H1 (cell line): ENCODE measurements around the gene MAPK1. TPM values are rescaled to one million over a fixed set of nuclear protein-coding genes. Genes with fewer than 3 reads are reported as not detected.

Experiments used
- CTCF ChIA-PET: fragments of 300-600 bp; sonication (Branson Sonifier 250); formaldehyde crosslinking; loops from one replicate; lab custom pipeline; 2021; ENCODE audit not compliant: partially characterized antibody; lab: Charles Lee
- POLR2A ChIA-PET: fragments of 300-600 bp; sonication (Branson Sonifier 250); formaldehyde crosslinking; loops from one replicate; lab custom pipeline; 2021; ENCODE audit warnings: inconsistent platforms; ENCODE audit not compliant: partially characterized antibody; lab: Charles Lee
- DNase-seq, 2 experiments: peaks; one replicate each; pipeline versions ENCODE4 v3.0.0 to v3.0.0-alpha.2; 2010 to 2022; ENCODE audit warnings: low spot score in 2 of 2, low read depth in 1 of 2, mixed read lengths in 1 of 2
- FAIRE-seq: peaks from 2 replicates; lab custom pipeline; 2011; peaks lifted over from hg19 to GRCh38; lab: Jason Lieb, UNC
- H2AFZ ChIP-seq: 2 replicates; pipeline ENCODE4 v1.8.1; 2012; ENCODE audit warnings: low read length, inconsistent platforms
- H2AK5ac ChIP-seq: 2 replicates; pipeline ENCODE4 v1.6.1; 2013; ENCODE audit warnings: low read depth, low read length
- H2BK120ac ChIP-seq: replicated peaks from 2 replicates; pipeline ENCODE3; 2013; ENCODE audit warnings: low read depth, low read length, inconsistent platforms
- H2BK12ac ChIP-seq: 2 replicates; pipeline ENCODE4 v1.6.1; 2013; ENCODE audit warnings: low read depth, low read length
- H2BK15ac ChIP-seq: 2 replicates; pipeline ENCODE4 v1.6.1; 2013; ENCODE audit warnings: low read length
- H2BK20ac ChIP-seq: 2 replicates; pipeline ENCODE4 v1.6.1; 2013; ENCODE audit warnings: low read length
- H2BK5ac ChIP-seq: 2 replicates; pipeline ENCODE4 v1.6.1; 2013; ENCODE audit warnings: low read depth, low read length
- H3K14ac ChIP-seq: 2 replicates; pipeline ENCODE4 v1.6.1; 2013; ENCODE audit warnings: inconsistent platforms; ENCODE audit not compliant: insufficient read length
- H3K18ac ChIP-seq: 2 replicates; pipeline ENCODE4 v1.6.1; 2013; ENCODE audit warnings: low read length; ENCODE audit errors: extremely low read depth
- H3K23ac ChIP-seq: 2 replicates; pipeline ENCODE4 v1.6.1; 2013; ENCODE audit warnings: inconsistent platforms; ENCODE audit not compliant: insufficient read length
- H3K23me2 ChIP-seq: 2 replicates; pipeline ENCODE4 v1.6.1; 2013; ENCODE audit warnings: low read depth, low read length
- H3K27ac ChIP-seq: 2 replicates; pipeline ENCODE4 v1.6.1; 2011; ENCODE audit warnings: low read depth, low read length, inconsistent platforms
- H3K27me3 ChIP-seq, 4 experiments: replicated peaks in 1 of 4; 1 replicate in 1 of 4; 2 replicates in 3 of 4; pipeline versions ENCODE4 v1.6.1 to v1.8.1; 2011 to 2013; ENCODE audit warnings: low read length in 3 of 4, mild to moderate bottlenecking in 3 of 4, inconsistent platforms in 2 of 4, mixed read lengths in 2 of 4, moderate library complexity in 1 of 4; ENCODE audit not compliant: control insufficient read depth in 3 of 4, insufficient read depth in 3 of 4; ENCODE audit errors: extremely low read depth in 1 of 4
- H3K36me3 ChIP-seq, 4 experiments: 2 replicates each; pipeline versions ENCODE4 v1.6.1 to v1.8.1; 2011 to 2013; ENCODE audit warnings: mild to moderate bottlenecking in 4 of 4, low read length in 3 of 4, moderate library complexity in 2 of 4, control low read depth in 1 of 4, inconsistent platforms in 1 of 4; ENCODE audit not compliant: insufficient read depth in 4 of 4, control insufficient read depth in 2 of 4
- H3K4ac ChIP-seq: replicated peaks from 2 replicates; pipeline ENCODE3; 2013; ENCODE audit warnings: low read length, low read depth, mixed read lengths, inconsistent platforms; ENCODE audit not compliant: insufficient read length
- H3K4me1 ChIP-seq, 4 experiments: replicated peaks in 1 of 4; 1 replicate in 1 of 4; 2 replicates in 3 of 4; pipeline versions ENCODE4 v1.6.1 to v1.8.1; 2011 to 2013; ENCODE audit warnings: low read length in 3 of 4, inconsistent platforms in 2 of 4, mixed read lengths in 1 of 4; ENCODE audit not compliant: insufficient read depth in 4 of 4, control insufficient read depth in 3 of 4
- H3K4me2 ChIP-seq, 2 experiments: 2 replicates each; pipeline versions ENCODE4 v1.6.1 to v1.8.1; 2011 to 2013; ENCODE audit warnings: low read depth in 2 of 2, low read length in 2 of 2, control low read depth in 1 of 2, inconsistent platforms in 1 of 2, mild to moderate bottlenecking in 1 of 2; ENCODE audit not compliant: insufficient read depth in 1 of 2
- H3K4me3 ChIP-seq, 4 experiments: fragments of 200-600, 300-600 bp in 1 of 4; sonication (generic), shearing (Covaris generic), sonication (Bioruptor Twin) in 1 of 4; 2 replicates each; pipeline versions ENCODE4 v1.5.1 to v1.8.1; 2011 to 2016; ENCODE audit warnings: low read length in 4 of 4, low read depth in 3 of 4, control low read depth in 2 of 4, inconsistent platforms in 2 of 4, mild to moderate bottlenecking in 2 of 4, mixed read lengths in 1 of 4, moderate library complexity in 1 of 4; ENCODE audit not compliant: insufficient read depth in 2 of 4; ENCODE audit errors: extremely low read depth in 1 of 4
- H3K56ac ChIP-seq: replicated peaks from 2 replicates; pipeline ENCODE3; 2013; ENCODE audit warnings: low read depth, mild to moderate bottlenecking, mixed read lengths, low read length, inconsistent platforms; ENCODE audit not compliant: insufficient read length
- H3K79me1 ChIP-seq: 2 replicates; pipeline ENCODE4 v1.6.1; 2013; ENCODE audit warnings: low read depth, low read length, control low read depth
- H3K79me2 ChIP-seq, 2 experiments: 2 replicates each; pipeline versions ENCODE4 v1.6.1 to v1.8.1; 2012 to 2013; ENCODE audit warnings: low read length in 2 of 2, mild to moderate bottlenecking in 2 of 2, inconsistent platforms in 1 of 2; ENCODE audit not compliant: insufficient read depth in 2 of 2, control insufficient read depth in 1 of 2
- H3K9ac ChIP-seq, 4 experiments: replicated peaks in 1 of 4; 1 replicate in 1 of 4; 2 replicates in 3 of 4; pipeline versions ENCODE4 v1.6.1 to v1.8.1; 2011 to 2013; ENCODE audit warnings: low read depth in 3 of 4, low read length in 3 of 4, control low read depth in 2 of 4, mild to moderate bottlenecking in 2 of 4, moderate library complexity in 2 of 4, inconsistent platforms in 1 of 4; ENCODE audit errors: extremely low read depth in 1 of 4
- H3K9me3 ChIP-seq, 2 experiments: 2 replicates each; pipeline versions ENCODE4 v1.6.1 to v1.8.1; 2012 to 2013; ENCODE audit warnings: mild to moderate bottlenecking in 2 of 2, moderate library complexity in 2 of 2, control low read depth in 1 of 2, inconsistent platforms in 1 of 2, low read depth in 1 of 2, low read length in 1 of 2, mixed read lengths in 1 of 2; ENCODE audit not compliant: insufficient read depth in 2 of 2
- H4K20me1 ChIP-seq, 2 experiments: replicated peaks in 1 of 2; 2 replicates each; pipeline versions ENCODE3 to v1.8.1; 2011 to 2013; ENCODE audit warnings: inconsistent platforms in 2 of 2, low read length in 2 of 2, mild to moderate bottlenecking in 1 of 2; ENCODE audit not compliant: insufficient read depth in 2 of 2, control insufficient read depth in 1 of 2
- H4K5ac ChIP-seq: 2 replicates; pipeline ENCODE4 v1.6.1; 2013; ENCODE audit warnings: low read length, low read depth, mixed read lengths, inconsistent platforms; ENCODE audit not compliant: insufficient read length
- H4K8ac ChIP-seq: 2 replicates; pipeline ENCODE4 v1.8.0; 2013; ENCODE audit warnings: mild to moderate bottlenecking, moderate library complexity, low read length, inconsistent platforms; ENCODE audit not compliant: insufficient read depth; ENCODE audit errors: extremely low read depth
- H4K91ac ChIP-seq: replicated peaks from 2 replicates; pipeline ENCODE3; 2013; ENCODE audit warnings: low read length, mixed read lengths, inconsistent platforms; ENCODE audit not compliant: insufficient read length
- BCL11A ChIP-seq, 2 experiments: IDR thresholded peaks; one replicate each; pipeline ENCODE4 v1.6.1; 2011; ENCODE audit warnings: low read depth in 2 of 2, low read length in 2 of 2, mild to moderate bottlenecking in 2 of 2
- CHD1 ChIP-seq: IDR thresholded peaks from 2 replicates; pipeline ENCODE4 v1.6.1; 2012; ENCODE audit warnings: low read depth, low read length, improper control_type of control experiment
- EZH2 ChIP-seq: fragments of 200-600 bp; sonication (generic); IDR thresholded peaks from 2 replicates; pipeline ENCODE4 v1.7.1; 2012; ENCODE audit warnings: low read depth, mild to moderate bottlenecking, moderate library complexity, low read length, inconsistent platforms; ENCODE audit not compliant: severe bottlenecking
- JUN ChIP-seq: IDR thresholded peaks from 2 replicates; pipeline ENCODE4 v1.6.1; 2011; ENCODE audit warnings: low read depth, mild to moderate bottlenecking, improper control_type of control experiment, low read length
- NANOG ChIP-seq: IDR thresholded peaks from 2 replicates; pipeline ENCODE4 v1.6.1; 2011; ENCODE audit warnings: low read length, low read depth, mild to moderate bottlenecking, inconsistent platforms; ENCODE audit not compliant: insufficient read depth, poor library complexity, severe bottlenecking
- NRF1 ChIP-seq: IDR thresholded peaks from 2 replicates; pipeline ENCODE4 v1.6.1; 2011; ENCODE audit warnings: mild to moderate bottlenecking, low read depth, low read length, improper control_type of control experiment
- POLR2A ChIP-seq, 2 experiments: IDR thresholded peaks; 1 replicate in 1 of 2; 2 replicates in 1 of 2; pipeline ENCODE4 v1.6.1; 2011; ENCODE audit warnings: low read depth in 2 of 2, low read length in 2 of 2, mild to moderate bottlenecking in 2 of 2; ENCODE audit errors: control extremely low read depth in 1 of 2
- POLR2AphosphoS5 ChIP-seq: IDR thresholded peaks from 2 replicates; pipeline ENCODE4 v1.6.1; 2011; ENCODE audit warnings: low read depth, low read length
- RAD21 ChIP-seq, 2 experiments: IDR thresholded peaks in 1 of 2; conservative IDR thresholded peaks in 1 of 2; 2 replicates each; pipeline ENCODE4 v1.6.1; 2011; ENCODE audit warnings: low read depth in 2 of 2, low read length in 2 of 2, improper control_type of control experiment in 1 of 2, inconsistent platforms in 1 of 2, mild to moderate bottlenecking in 1 of 2, moderate library complexity in 1 of 2
- SP2 ChIP-seq: IDR thresholded peaks from 2 replicates; pipeline ENCODE4 v1.6.1; 2012; ENCODE audit warnings: mild to moderate bottlenecking, low read length, inconsistent platforms
- TBP ChIP-seq: IDR thresholded peaks from 2 replicates; pipeline ENCODE4 v1.6.1; 2011; ENCODE audit warnings: low read depth, low read length, improper control_type of control experiment
- polyA plus RNA-seq, 7 experiments: library from polyadenylated mRNA; depleted of rRNA in 3 of 7; stranded (reverse) in 5 of 7; unstranded in 2 of 7; fragments of >200 nt in 5 of 7; fragments of 200-250 nt in 2 of 7; gene quantifications; 1 replicate in 5 of 7; 2 replicates in 1 of 7; 4 replicates in 1 of 7; pipeline versions ENCODE4 v1.2.1 to v1.2.3, GENCODE V29; 2011 to 2013; ENCODE audit warnings: missing spikeins in 2 of 7, mixed read lengths in 2 of 7
- total RNA-seq: library from RNA; stranded (reverse); fragmentation: NEBNext Ultra II Directional; extraction: Animal tissue kit (Norgen Biotek cat#: 25700); gene quantifications from 2 replicates; pipeline ENCODE4 v1.2.1, GENCODE V29; 2021

Gene MAPK1
- total and polyA plus RNA-seq, 2 of the 8 experiments (the other 6 are each of a cell fraction or from before 2014, with no cell fraction given): 28.1 to 101 TPM

- Histone ChIP-seq H3K79me1 (no peaks in the 10 kb centered on the region), H2BK15ac (no peak overlapping the region), H3K36me3 (no peaks in the 10 kb centered on the region), H3K79me2 (no peaks in the 10 kb centered on the region), H4K91ac (no peak overlapping the region), H3K23me2 (no peaks in the 10 kb centered on the region), H3K23ac (no peak overlapping the region), H3K14ac (no peak overlapping the region), H2BK5ac (no peak overlapping the region), H4K5ac (no peak overlapping the region), H3K56ac (no peak overlapping the region), H2AK5ac (no peak overlapping the region), H2BK120ac (no peak overlapping the region), H4K8ac (no peak overlapping the region), H3K27me3 (no peaks in the 10 kb centered on the region), H3K4me1 (no peaks in the 10 kb centered on the region), H3K4me3 (no peak overlapping the region), H2BK12ac (no peak overlapping the region), H3K4me2 (no peak overlapping the region), H3K4ac (no peak overlapping the region), H4K20me1 (no peaks in the 10 kb centered on the region), H3K9ac (no peak overlapping the region), H3K27ac (no peak overlapping the region), H3K18ac (no peak overlapping the region), H3K9me3 (peaks cover 0 to 3% of the 10 kb centered on the region in 2 experiments; a peak in 1 of 4 replicates), H2AFZ (no peak overlapping the region), H2BK20ac (no peak overlapping the region)
- FAIRE-seq (no peak), DNase-seq (no peak)
- ChIA-PET CTCF (interaction anchor here (1.0 to 1.8 kb wide), 3 partner anchors 12 to 27 kb away, joined by 3 to 5 read pairs (median 5); no protein-coding TSS in a partner anchor), POLR2A (interaction anchor here (0.8 kb wide), 1 partner anchor 33 kb away, joined by 5 read pairs; no protein-coding TSS in a partner anchor)
- TF ChIP-seq RAD21 (IDR thresholded peaks at IDR 0.05 in 1 of 2, conservative IDR thresholded peaks at IDR 0.05 in 1 of 2; ENCODE audit: low read depth in 2 of 2, low read length in 2 of 2): no peak
- TF ChIP-seq NANOG: no peak
- TF ChIP-seq POLR2AphosphoS5: no peak
- TF ChIP-seq BCL11A (IDR thresholded peaks at IDR 0.05; ENCODE audit: low read depth in 2 of 2, low read length in 2 of 2): no peak
- no peak for TF ChIP-seq TBP
- no peak for TF ChIP-seq EZH2
- TF ChIP-seq JUN: no peak
- no peak for TF ChIP-seq NRF1
- TF ChIP-seq POLR2A (IDR thresholded peaks at IDR 0.05; ENCODE audit: control extremely low read depth in 1 of 2, low read depth in 2 of 2, low read length in 2 of 2): no peak
- no peak for TF ChIP-seq SP2
- TF ChIP-seq CHD1: no peak
Observed at GRCh38 chr22:21887841-21888240, 20.4 kb upstream of the MAPK1 start.
